Prostate gland (tissue), 2 donors: ENCODE data around the gene KATNAL2.

Experiments used
- CTCF ChIP-seq, 4 experiments: fragments of 200-600 bp in 2 of 4; fragments of 450-650 bp in 2 of 4; sonication (generic) in 2 of 4; IDR thresholded peaks; 1 replicate in 3 of 4; 2 replicates in 1 of 4; pipeline ENCODE4 v1.5.1; 2016 to 2019; ENCODE audit warnings: antibody characterized with exemption in 4 of 4, mild to moderate bottlenecking in 2 of 4, moderate library complexity in 2 of 4
- POLR2A ChIP-seq: fragments of 450-650 bp; IDR thresholded peaks from one replicate; pipeline ENCODE4 v1.6.1; 2016; ENCODE audit warnings: antibody characterized with exemption, mild to moderate bottlenecking

GRCh38 chr18:46920067-46920466 lies 2.7 kb downstream of the KATNAL2 start:
- no peak for TF ChIP-seq CTCF (IDR thresholded peaks at IDR 0.05)
- no peak for TF ChIP-seq POLR2A
